Posterior cingulate gyrus (tissue), 11 donors: ENCODE results near the gene CDC23.
"Not testable (repeated sequence)": the region's sequence is repeated elsewhere in the genome, so short reads cannot be mapped to it uniquely, and the experiment has no call there.

Experiments used
- DNase-seq, 10 donors: peaks; one replicate each; pipeline versions ENCODE4 v3.0.0 to v3.0.0-alpha.2; 2020 to 2021; ENCODE audit warnings: mixed read lengths in 3 of 10
- intact Hi-C: fragments of 100-400 bp; cut with DNase I; formaldehyde crosslinking; loops from one replicate; pipeline ENCODE4 v1.15.1; 2023

Gene CDC23

DNA sequence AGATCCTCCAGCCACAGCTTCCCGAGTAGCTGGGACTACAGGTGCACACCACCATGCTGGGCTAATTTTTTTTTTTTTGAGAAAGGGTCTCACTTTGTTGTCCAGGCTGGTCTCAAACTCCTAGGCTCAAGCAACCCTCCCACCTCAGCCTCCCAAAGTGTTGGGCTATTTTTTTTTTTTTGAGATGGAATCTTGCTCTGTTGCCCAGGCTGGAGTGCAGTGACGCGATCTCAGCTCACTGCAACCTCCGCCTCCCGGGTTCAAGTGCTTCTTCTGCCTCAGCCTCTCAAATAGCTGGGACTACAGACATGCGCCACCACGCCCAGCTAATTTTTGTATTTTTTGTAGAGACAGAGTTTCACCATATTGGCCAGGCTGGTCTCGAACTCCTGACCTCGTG is 57.1 kb downstream of the CDC23 start:
- DNase-seq, intact Hi-C loops: not testable (repeated sequence)

- intact Hi-C loops: no loop called here
- no peak for DNase-seq
These were observed 63.6 kb downstream of the CDC23 start for GRCh38 chr5:138149530-138149929.

DNA sequence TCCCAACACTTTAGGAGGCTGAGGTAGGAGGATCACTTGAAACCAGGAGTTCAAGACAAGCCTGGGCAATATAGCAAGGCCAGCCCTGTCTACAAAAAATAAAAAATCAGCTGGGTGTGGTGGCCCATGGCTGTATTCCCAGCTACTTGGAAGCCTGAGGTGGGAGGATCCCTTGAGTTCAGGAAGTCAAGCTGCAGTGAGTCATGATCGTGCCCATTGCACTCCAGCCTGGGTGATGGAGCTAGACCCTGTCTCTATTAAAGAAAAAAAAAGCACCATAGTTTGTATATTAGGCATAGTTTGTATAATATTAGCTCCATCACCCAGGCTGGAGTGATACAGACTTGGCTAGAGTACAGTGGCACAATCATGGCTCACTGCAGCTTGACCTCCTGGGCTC is 64.3 kb downstream of the CDC23 start:
- no peak for DNase-seq
- intact Hi-C loops: no loop called here

- intact Hi-C loops: not testable (repeated sequence)
These were observed 69.5 kb downstream of the CDC23 start for GRCh38 chr5:138143578-138143977.

GRCh38 chr5:138141734-138142133 is 71.4 kb downstream of the CDC23 start:
- no peak for DNase-seq
- intact Hi-C loops: no loop called here

More at GRCh38 chr5:138143578-138143977, 69.5 kb downstream of the CDC23 start:
- DNase-seq: not testable (repeated sequence)

- intact Hi-C loops: no loop called here
These were observed 72.9 kb downstream of the CDC23 start for GRCh38 chr5:138140268-138140667.

DNA sequence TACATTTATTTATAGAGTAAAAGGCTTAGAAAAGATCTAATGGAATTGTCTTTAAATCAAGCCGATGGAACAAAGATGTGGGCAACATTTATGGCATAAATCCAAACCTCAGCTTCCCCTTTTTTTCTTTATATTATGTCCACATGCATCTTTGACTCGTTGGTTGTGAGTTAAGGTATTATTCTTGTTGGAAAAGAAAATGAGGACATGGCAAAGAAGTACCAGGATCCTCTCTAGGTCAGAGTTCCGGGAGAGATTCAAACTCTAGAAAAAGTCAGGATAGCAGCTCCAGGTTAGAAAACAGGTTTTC is 73.4 kb downstream of the CDC23 start:
- intact Hi-C loops: no loop called here
- DNase-seq: no peak

More at GRCh38 chr5:138140268-138140667, 72.9 kb downstream of the CDC23 start:
- DNase-seq: no peak

- intact Hi-C loops: no loop called here
These were observed 74.0 kb downstream of the CDC23 start, which contains the start of gene NME5 for GRCh38 chr5:138138949-138139780. TSS of gene NME5 (minus strand) at chr5:138139428. CDS start at chr5:138138780, 648 bp downstream.

More at GRCh38 chr5:138138949-138139780, 74.0 kb downstream of the CDC23 start, which contains the start of gene NME5:
- DNase-seq: peak; percentile 58 to 97 (median 82)
